ENCODE measurements around the gene ASIC2. TPM values are rescaled to one million over a fixed set of nuclear protein-coding genes. Genes with fewer than 3 reads are reported as not detected.

Gene ASIC2
- total and polyA plus RNA-seq, 2 donors (not counting 3 experiments of a cell fraction or from before 2014, with no cell fraction given): not detected

- FAIRE-seq: no peak
- dilution Hi-C loops (cut with MboI; ENCODE audit: extremely low pct_ligation_motif_present, low sequenced_read_pairs): no loop called here
- CTCF ChIA-PET: no interaction called here
Measured at GRCh38 chr17:33040461-33040860, 252.6 kb downstream of the ASIC2 start.

More at GRCh38 chr17:33040461-33040860, 252.6 kb downstream of the ASIC2 start:
- POLR2A ChIA-PET: no interaction called here
- Histone ChIP-seq H3K36me3 (ENCODE audit: control insufficient read depth in 2 of 2, extremely low read depth in 1 of 2, insufficient read depth in 2 of 2, low read length in 2 of 2) (no peaks in the 10 kb centered on the region), H3K9me1 (replicated peaks; ENCODE audit: control insufficient read depth, extremely low read depth, insufficient read depth, low read length) (no peaks in the 10 kb centered on the region), H3K27ac (ENCODE audit: insufficient read depth, low read depth, low read length) (no peak overlapping the region), H3K79me2 (ENCODE audit: control insufficient read depth, insufficient read depth, low read length) (no peaks in the 10 kb centered on the region), H3K4me1 (ENCODE audit: control insufficient read depth, extremely low read depth, insufficient read depth, low read length) (no peaks in the 10 kb centered on the region), H3K4me3 (replicated peaks in 1 of 3; ENCODE audit: insufficient read depth in 1 of 3, low read depth in 1 of 3, low read length in 3 of 3) (no peak overlapping the region), H3K9ac (replicated peaks; ENCODE audit: extremely low read depth, insufficient read depth, low read length) (no peak overlapping the region), H2AFZ (ENCODE audit: low read depth, low read length) (no peak overlapping the region), H3K4me2 (ENCODE audit: insufficient read depth, low read length) (no peak overlapping the region), H3K27me3 (ENCODE audit: control insufficient read depth in 2 of 2, insufficient read depth in 2 of 2, low read length in 2 of 2) (no peaks in the 10 kb centered on the region), H3K9me3 (replicated peaks; ENCODE audit: control insufficient read depth, insufficient read depth, low read length) (no peaks in the 10 kb centered on the region), H4K20me1 (replicated peaks; ENCODE audit: control insufficient read depth, extremely low read depth, insufficient read depth, low read length) (no peaks in the 10 kb centered on the region)
- TF ChIP-seq, protein P1, sequence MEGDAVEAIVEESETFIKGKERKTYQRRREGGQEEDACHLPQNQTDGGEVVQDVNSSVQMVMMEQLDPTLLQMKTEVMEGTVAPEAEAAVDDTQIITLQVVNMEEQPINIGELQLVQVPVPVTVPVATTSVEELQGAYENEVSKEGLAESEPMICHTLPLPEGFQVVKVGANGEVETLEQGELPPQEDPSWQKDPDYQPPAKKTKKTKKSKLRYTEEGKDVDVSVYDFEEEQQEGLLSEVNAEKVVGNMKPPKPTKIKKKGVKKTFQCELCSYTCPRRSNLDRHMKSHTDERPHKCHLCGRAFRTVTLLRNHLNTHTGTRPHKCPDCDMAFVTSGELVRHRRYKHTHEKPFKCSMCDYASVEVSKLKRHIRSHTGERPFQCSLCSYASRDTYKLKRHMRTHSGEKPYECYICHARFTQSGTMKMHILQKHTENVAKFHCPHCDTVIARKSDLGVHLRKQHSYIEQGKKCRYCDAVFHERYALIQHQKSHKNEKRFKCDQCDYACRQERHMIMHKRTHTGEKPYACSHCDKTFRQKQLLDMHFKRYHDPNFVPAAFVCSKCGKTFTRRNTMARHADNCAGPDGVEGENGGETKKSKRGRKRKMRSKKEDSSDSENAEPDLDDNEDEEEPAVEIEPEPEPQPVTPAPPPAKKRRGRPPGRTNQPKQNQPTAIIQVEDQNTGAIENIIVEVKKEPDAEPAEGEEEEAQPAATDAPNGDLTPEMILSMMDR (IDR thresholded peaks at IDR 0.05; ENCODE audit: extremely low read depth in 1 of 2, insufficient read depth in 1 of 2, low read depth in 1 of 2, low read length in 2 of 2): no peak
- TF ChIP-seq JUN (IDR thresholded peaks at IDR 0.05; ENCODE audit: borderline replicate concordance, insufficient read depth, insufficient read length, low read depth) (no peak), GATA2 (IDR thresholded peaks at IDR 0.05; ENCODE audit: insufficient read depth, insufficient read length, low read depth, low read length) (no peak), FOS (IDR thresholded peaks at IDR 0.05; ENCODE audit: borderline replicate concordance, insufficient read depth, low read length) (no peak), POLR2A (IDR thresholded peaks at IDR 0.05; ENCODE audit: low read depth, low read length) (no peak), POLR2AphosphoS5 (IDR thresholded peaks at IDR 0.05; ENCODE audit: insufficient read depth, low read depth, low read length) (no peak), EZH2 (IDR thresholded peaks at IDR 0.05; ENCODE audit: borderline replicate concordance, low read depth, low read length, severe bottlenecking) (no peak), MYC (IDR thresholded peaks at IDR 0.05; ENCODE audit: low read depth, low read length) (no peak)
- TF ChIP-seq, protein P2, sequence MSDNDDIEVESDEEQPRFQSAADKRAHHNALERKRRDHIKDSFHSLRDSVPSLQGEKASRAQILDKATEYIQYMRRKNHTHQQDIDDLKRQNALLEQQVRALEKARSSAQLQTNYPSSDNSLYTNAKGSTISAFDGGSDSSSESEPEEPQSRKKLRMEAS (IDR thresholded peaks at IDR 0.05; ENCODE audit: insufficient read depth, insufficient read length): no peak
- no TSS peak for BruUV-seq (replicated peaks)
- intact Hi-C loops (cut with micrococcal nuclease): no loop called here
- no peak for DNase-seq (ENCODE audit: low read depth, low spot score)

Measured in endothelial cell of umbilical vein (primary cell).